Adrenal gland (tissue), 12 donors: ENCODE results near the gene PNPLA3. TPM values are rescaled to one million over a fixed set of nuclear protein-coding genes. Genes with fewer than 3 reads are reported as not detected.
"Not testable (repeated sequence)": the region's sequence is repeated elsewhere in the genome, so short reads cannot be mapped to it uniquely, and the experiment has no call there.

Experiments
- DNase-seq, 7 donors: peaks; one replicate each; pipeline ENCODE4 v3.0.0-alpha.2; 2019 to 2020
- H3K27ac ChIP-seq, 5 donors: fragments of 200-600 bp; sonication (generic) in 4 of 5; 1 replicate in 3 of 5; 2 replicates in 2 of 5; pipeline versions ENCODE4 v1.5.1 to v1.8.0; 2016 to 2020; ENCODE audit warnings: mild to moderate bottlenecking in 1 of 5
- H3K27me3 ChIP-seq: fragments of 200-600 bp; 2 replicates; pipeline ENCODE4 v1.8.0; 2021
- H3K36me3 ChIP-seq, 2 donors: fragments of 200-600 bp; replicated peaks in 1 of 2; 1 replicate in 1 of 2; 2 replicates in 1 of 2; pipeline versions ENCODE4 v1.5.1 to v1.8.0; 2018 to 2022
- H3K4me1 ChIP-seq, 2 donors: fragments of 200-600 bp; replicated peaks in 1 of 2; 1 replicate in 1 of 2; 2 replicates in 1 of 2; pipeline versions ENCODE4 v1.5.1 to v1.8.0; 2018 to 2021
- H3K4me3 ChIP-seq, 4 donors: fragments of 200-600 bp; sonication (generic) in 3 of 4; one replicate each; pipeline ENCODE4 v1.5.1; 2016 to 2018
- H3K9me3 ChIP-seq, 3 donors: fragments of 200-600 bp; sonication (generic) in 1 of 3; replicated peaks in 1 of 3; 1 replicate in 2 of 3; 2 replicates in 1 of 3; pipeline versions ENCODE4 v1.5.1 to v1.8.0; 2016 to 2021
- CTCF ChIP-seq, 6 experiments: fragments of 450-650 bp in 4 of 6; fragments of 200-600 bp in 2 of 6; sonication (generic) in 1 of 6; IDR thresholded peaks; 1 replicate in 5 of 6; 2 replicates in 1 of 6; pipeline versions ENCODE4 v1.5.1 to v1.8.0; 2016 to 2021; ENCODE audit warnings: antibody characterized with exemption in 6 of 6, mild to moderate bottlenecking in 2 of 6, moderate library complexity in 1 of 6
- POLR2A ChIP-seq, 2 donors: fragments of 450-650 bp; IDR thresholded peaks; one replicate each; pipeline ENCODE4 v1.6.1; 2017; ENCODE audit warnings: antibody characterized with exemption in 2 of 2, mild to moderate bottlenecking in 2 of 2, moderate library complexity in 1 of 2
- WGBS, 4 donors: extraction: QIAGEN DNeasy Blood & Tissue Kit in 2 of 4; methylation state at CpG; one replicate each; pipeline versions ENCODE4 v1.1.5 to v1.1.7; 2013 to 2017; 5-methylcytosine and 5-hydroxymethylcytosine counted together
- intact Hi-C, 2 donors: fragments of 100-400 bp; cut with DNase I; formaldehyde crosslinking; loops; one replicate each; pipeline versions ENCODE4 v1.14.1 to v1.15.0; 2022 to 2023
- polyA plus RNA-seq, 3 donors: library from polyadenylated mRNA; stranded (reverse); fragments of 200-250 nt in 2 of 3; fragments of 350-450 nt in 1 of 3; fragmentation: Illumina TruSeq in 1 of 3; extraction: RNeasy Lipid Tissue Mini Kit (QIAGEN cat#74804) in 1 of 3; gene quantifications; one replicate each; pipeline ENCODE4 v1.2.3, GENCODE V29; 2013 to 2014
- total RNA-seq, 9 donors: library from RNA; depleted of rRNA in 4 of 9; stranded (reverse); fragments of >200 nt in 4 of 9; fragments of 120-200 nt in 1 of 9; fragmentation: NEBNext Ultra II Directional in 1 of 9; extraction: Animal tissue kit (Norgen Biotek cat#: 25700) in 1 of 9; gene quantifications; one replicate each; pipeline versions ENCODE4 v1.1.0 to v1.2.4, GENCODE V29; 2013 to 2023
- donor health status: healthy with polysubstance abuse.
- donor health status: Bipolar disorder and iron deficiency.
- donor health status: DM: yes; HTN: yes; CAD: no.
- donor health status: DM: no; HTN: no; CAD: no.
- donor health status: DM: no; HTN: no; CAD: no.
- donor health status: DM: yes; HTN: yes; CAD: no.

Gene PNPLA3
- total and polyA plus RNA-seq, 12 donors, result 0.15 to 4.4 (median 0.42) TPM; not detected in 1

DNA sequence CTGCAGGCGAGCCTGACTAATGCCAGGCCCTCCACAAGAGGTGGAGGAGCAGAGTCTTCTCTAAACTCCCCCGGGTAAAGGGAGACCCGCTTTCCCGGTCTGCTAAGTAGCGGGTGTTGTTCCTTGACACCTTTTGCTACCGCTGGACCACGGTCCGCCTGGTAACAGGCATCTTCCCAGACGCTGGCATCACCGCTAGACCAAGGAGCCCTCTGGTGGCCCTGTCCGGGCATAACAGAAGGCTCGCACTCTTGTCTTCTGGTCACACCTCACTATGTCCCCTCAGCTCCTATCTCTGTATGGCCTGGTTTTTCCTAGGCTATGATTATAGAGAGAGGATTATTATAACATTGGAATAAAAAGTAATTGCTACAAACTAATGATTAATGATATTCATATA is 19.2 kb upstream of the PNPLA3 start:
- H3K27ac ChIP-seq, H3K9me3 ChIP-seq, intact Hi-C loops, H3K27me3 ChIP-seq, H3K4me1 ChIP-seq, H3K36me3 ChIP-seq, H3K4me3 ChIP-seq: not testable (repeated sequence)
- DNase-seq, result peak in 3 of 7 donors; percentile 32 to 83 (median 57)
- WGBS, 4 donors, result 28 to 51% (median 33%) methylated on average over 3 to 12 of the region's 12 CpGs
- TF ChIP-seq CTCF (IDR thresholded peaks at IDR 0.05), result peak in 4 of 6 experiments; percentile 23 to 36 (median 34)

DNA sequence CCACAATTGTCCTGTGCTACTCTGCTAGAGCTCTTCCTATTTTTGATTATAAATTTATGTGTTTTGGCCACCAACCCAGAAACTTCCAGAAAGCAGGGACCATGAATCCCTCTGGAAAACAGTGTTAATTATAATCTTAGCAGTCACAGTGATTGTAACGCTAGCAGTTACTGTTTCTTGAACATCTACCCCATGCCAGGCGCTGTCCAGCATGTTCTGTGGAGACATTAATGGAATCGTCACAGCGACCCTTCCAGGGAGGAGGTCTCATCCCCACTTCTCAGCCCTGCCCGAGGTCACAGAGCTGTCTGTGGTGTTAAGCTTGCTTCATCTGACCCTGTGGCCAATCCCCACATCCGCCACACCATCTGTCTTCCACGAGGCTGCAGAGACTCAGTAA is 17.9 kb upstream of the PNPLA3 start:
- no peaks in the 10 kb centered on the region for H3K36me3 ChIP-seq
- H3K9me3 ChIP-seq, result no peaks in the 10 kb centered on the region
- H3K4me3 ChIP-seq, result no peak overlapping the region
- no peaks in the 10 kb centered on the region for H3K4me1 ChIP-seq
- no peak for TF ChIP-seq POLR2A (IDR thresholded peaks at IDR 0.05)
- TF ChIP-seq CTCF (IDR thresholded peaks at IDR 0.05), result no peak
- H3K27me3 ChIP-seq, result peaks cover 5% of the 10 kb centered on the region
- intact Hi-C loops, result no loop called here
- 42 to 49% (median 46%) methylated on average over 7 of the region's 7 CpGs for WGBS, 4 donors
- no peak overlapping the region for H3K27ac ChIP-seq
- DNase-seq, result no peak

GRCh38 chr22:43909708-43910107 is 13.9 kb upstream of the PNPLA3 start:
- no peaks in the 10 kb centered on the region for H3K4me1 ChIP-seq
- intact Hi-C loops, result no loop called here
- WGBS, 4 donors, result 69 to 81% (median 76%) methylated on average over 1 of the region's 1 CpG
- H3K4me3 ChIP-seq, result no peak overlapping the region
- DNase-seq, result no peak
- TF ChIP-seq CTCF (IDR thresholded peaks at IDR 0.05) (no peak), POLR2A (IDR thresholded peaks at IDR 0.05) (no peak)
- no peaks in the 10 kb centered on the region for H3K36me3 ChIP-seq
- H3K27me3 ChIP-seq, result peaks cover 5% of the 10 kb centered on the region
- H3K9me3 ChIP-seq, result no peaks in the 10 kb centered on the region
- no peak overlapping the region for H3K27ac ChIP-seq

GRCh38 chr22:43910178-43910695 is 13.4 kb upstream of the PNPLA3 start:
- H3K4me3 ChIP-seq, result no peak overlapping the region
- H3K9me3 ChIP-seq, result no peaks in the 10 kb centered on the region
- 65 to 70% (median 66%) methylated on average over 4 to 6 of the region's 6 CpGs for WGBS, 4 donors
- no peaks in the 10 kb centered on the region for H3K4me1 ChIP-seq
- TF ChIP-seq CTCF (IDR thresholded peaks at IDR 0.05) (no peak), POLR2A (IDR thresholded peaks at IDR 0.05) (no peak)
- intact Hi-C loops, result no loop called here
- no peaks in the 10 kb centered on the region for H3K27me3 ChIP-seq
- no peaks in the 10 kb centered on the region for H3K36me3 ChIP-seq
- no peak for DNase-seq
- no peak overlapping the region for H3K27ac ChIP-seq
